NCI-H82 treated with DMSO at 0.1 percent for 48 hours (cell line): Measurements from ENCODE around the gene RFNG.

Experiments
- DNase-seq: peaks from one replicate; lab custom pipeline; 2025; ENCODE audit not compliant: unreplicated experiment; lab: John Stamatoyannopoulos, UW

Gene RFNG

GRCh38 chr17:82078433-82078832 lies 26.8 kb upstream of the RFNG start:
- no peak for DNase-seq

GRCh38 chr17:82077617-82078358 lies 26.2 kb upstream of the RFNG start:
- no peak for DNase-seq

- no peak for DNase-seq
Measured at GRCh38 chr17:82076785-82077591, 25.4 kb upstream of the RFNG start.

- DNase-seq, result no peak
Measured at GRCh38 chr17:82076018-82076784, 24.6 kb upstream of the RFNG start.

- no peak for DNase-seq
Measured at GRCh38 chr17:82073446-82073845, 21.8 kb upstream of the RFNG start.

- DNase-seq, result no peak
Measured at GRCh38 chr17:82072827-82073226, 21.2 kb upstream of the RFNG start.

GRCh38 chr17:82070611-82071010 lies 19.0 kb upstream of the RFNG start:
- no peak for DNase-seq

GRCh38 chr17:82065638-82066303 lies 14.2 kb upstream of the RFNG start, which contains the start of gene DUS1L:
DUS1L (minus strand) TSS chr17:82065804; CDS start chr17:82065059, 745 bp downstream.
- no peak for DNase-seq

GRCh38 chr17:82065193-82065637 lies 13.6 kb upstream of the RFNG start:
- DNase-seq, result no peak

- DNase-seq, result no peak
Measured at GRCh38 chr17:82064433-82065192, 13.0 kb upstream of the RFNG start.

GRCh38 chr17:82063424-82064415 lies 12.1 kb upstream of the RFNG start:
- no peak for DNase-seq

GRCh38 chr17:82062984-82063368 lies 11.4 kb upstream of the RFNG start:
- no peak for DNase-seq

- DNase-seq, result no peak
Measured at GRCh38 chr17:82062076-82062983, 10.7 kb upstream of the RFNG start.

- no peak for DNase-seq
Measured at GRCh38 chr17:82061047-82061925, 9.7 kb upstream of the RFNG start.

- DNase-seq, result no peak
Measured at GRCh38 chr17:82060614-82061013, 9.0 kb upstream of the RFNG start.

- no peak for DNase-seq
Measured at GRCh38 chr17:82060001-82060380, 8.4 kb upstream of the RFNG start.
